ENCODE data around the gene MYLK2. TPM values are rescaled to one million over a fixed set of nuclear protein-coding genes. Genes with fewer than 3 reads are reported as not detected.
A peak's percentile ranks its signal among the peaks of the same experiment; 100 is the strongest.

Gene MYLK2
- total RNA-seq, 1 experiment from 2014 or later = 0.74 TPM

GRCh38 chr20:31869942-31870725 is 51.0 kb downstream of the MYLK2 start, which contains the start of the genes DUSP15 and TTLL9:
Gene DUSP15, minus strand, starts transcription at chr20:31870527. Its CDS starts 190 bp downstream, at chr20:31870337.
Gene TTLL9, plus strand, starts transcription at chr20:31870634. Its CDS starts 493 bp downstream, at chr20:31871127.
- no peak within 1 kb of the TSS for H4K91ac ChIP-seq (ENCODE audit: insufficient read length, low read depth, low read length)
- H4K5ac ChIP-seq (ENCODE audit: insufficient read length, low read depth, low read length) = no peak within 1 kb of the TSS
- no peak within 1 kb of the TSS for H2BK120ac ChIP-seq (ENCODE audit: low read depth, low read length, poor library complexity, severe bottlenecking)
- H3K9me3 ChIP-seq (ENCODE audit: control insufficient read depth, low read depth, low read length) = no peaks in the 10 kb centered on the region
- no peak within 1 kb of the TSS for H3K56ac ChIP-seq (ENCODE audit: insufficient read length, low read depth, low read length)
- H3K27me3 ChIP-seq (ENCODE audit: insufficient read depth, low read length) = peaks cover 16% of the 10 kb centered on the region; the same call in 1 of the 2 replicates
- H3K79me1 ChIP-seq (ENCODE audit: insufficient read depth, low read depth, low read length, poor library complexity, severe bottlenecking) = no peaks in the 10 kb centered on the region
- no peak within 1 kb of the TSS for H3K27ac ChIP-seq (ENCODE audit: insufficient read length, low read depth, low read length)
- H3K4me2 ChIP-seq (ENCODE audit: insufficient read depth, insufficient read length, low read length) = peak within 1 kb of the TSS; percentile 51
- no peak within 1 kb of the TSS for H2BK12ac ChIP-seq (ENCODE audit: insufficient read length, low read depth, low read length)
- no peak within 1 kb of the TSS for H2BK5ac ChIP-seq (ENCODE audit: insufficient read length, low read length)
- no peak within 1 kb of the TSS for H3K23ac ChIP-seq (ENCODE audit: insufficient read length, low read depth, low read length)
- peak within 1 kb of the TSS; percentile 79 to 94 for H3K4me3 Mint-ChIP-seq
- peak within 1 kb of the TSS in 1 of 3 experiments; percentile 7; a peak in 1 of 7 replicates for H3K27ac Mint-ChIP-seq
- DNase-seq = no peak
- H3K18ac ChIP-seq (ENCODE audit: insufficient read length, low read depth, low read length) = no peak within 1 kb of the TSS
- no peak within 1 kb of the TSS for H2AFZ ChIP-seq (ENCODE audit: low read length)
- H3K4me1 Mint-ChIP-seq = peaks cover 11 to 27% of the 10 kb centered on the region in 2 experiments
- H2BK20ac ChIP-seq (ENCODE audit: low read depth, low read length, poor library complexity, severe bottlenecking) = no peak within 1 kb of the TSS
- H3K4me1 ChIP-seq (ENCODE audit: insufficient read depth, low read length) = no peaks in the 10 kb centered on the region
- no peaks in the 10 kb centered on the region for H3K79me2 ChIP-seq (ENCODE audit: insufficient read depth, low read length)
- H3K36me3 Mint-ChIP-seq (ENCODE audit: insufficient read depth in 1 of 3, low read depth in 3 of 3) = no peaks in the 10 kb centered on the region
- no peak within 1 kb of the TSS for H4K8ac ChIP-seq (replicated peaks; ENCODE audit: insufficient read length, low read depth, low read length)
- H2AK5ac ChIP-seq (ENCODE audit: insufficient read length, low read length) = no peak within 1 kb of the TSS
- H3K27me3 Mint-ChIP-seq (ENCODE audit: low read depth) = peaks cover 68% of the 10 kb centered on the region
- H3K9ac ChIP-seq (ENCODE audit: extremely low read depth, insufficient read length, low read length) = peak within 1 kb of the TSS; percentile 29
- WGBS (ENCODE audit: extremely low coverage, insufficient read length, low lambda C conversion rate) = no CpG with 5 or more reads among the region's 80 CpGs
- H3K4ac ChIP-seq (ENCODE audit: low read depth, low read length) = no peak within 1 kb of the TSS
- H3K23me2 ChIP-seq (ENCODE audit: insufficient read length, low read depth, low read length, poor library complexity, severe bottlenecking) = peaks cover 12% of the 10 kb centered on the region
- H3T11ph ChIP-seq (ENCODE audit: low read length) = no peak within 1 kb of the TSS
- H4K20me1 ChIP-seq (ENCODE audit: control insufficient read depth, insufficient read depth, insufficient read length) = no peaks in the 10 kb centered on the region
- H3K9me3 Mint-ChIP-seq = no peaks in the 10 kb centered on the region
- TF ChIP-seq CTCF (conservative IDR thresholded peaks at IDR 0.05) = no peak
- H2BK15ac ChIP-seq (ENCODE audit: low read depth, low read length) = no peak within 1 kb of the TSS
- peak within 1 kb of the TSS; percentile 55 for H3K14ac ChIP-seq (ENCODE audit: insufficient read depth, low read length)

Measured in H9 (cell line).